Measurements from ENCODE around the gene GPAT3.

GRCh38 chr4:83527671-83528070, 8.2 kb upstream of the GPAT3 start:
- TF ChIP-seq POLR2A (IDR thresholded peaks at IDR 0.05; ENCODE audit: extremely low read depth, insufficient read length) (no peak), MYC (IDR thresholded peaks at IDR 0.05; ENCODE audit: low read depth, low read length) (no peak), MAX (IDR thresholded peaks at IDR 0.05; ENCODE audit: low read depth, low read length) (no peak)
- TF ChIP-seq, protein P1, sequence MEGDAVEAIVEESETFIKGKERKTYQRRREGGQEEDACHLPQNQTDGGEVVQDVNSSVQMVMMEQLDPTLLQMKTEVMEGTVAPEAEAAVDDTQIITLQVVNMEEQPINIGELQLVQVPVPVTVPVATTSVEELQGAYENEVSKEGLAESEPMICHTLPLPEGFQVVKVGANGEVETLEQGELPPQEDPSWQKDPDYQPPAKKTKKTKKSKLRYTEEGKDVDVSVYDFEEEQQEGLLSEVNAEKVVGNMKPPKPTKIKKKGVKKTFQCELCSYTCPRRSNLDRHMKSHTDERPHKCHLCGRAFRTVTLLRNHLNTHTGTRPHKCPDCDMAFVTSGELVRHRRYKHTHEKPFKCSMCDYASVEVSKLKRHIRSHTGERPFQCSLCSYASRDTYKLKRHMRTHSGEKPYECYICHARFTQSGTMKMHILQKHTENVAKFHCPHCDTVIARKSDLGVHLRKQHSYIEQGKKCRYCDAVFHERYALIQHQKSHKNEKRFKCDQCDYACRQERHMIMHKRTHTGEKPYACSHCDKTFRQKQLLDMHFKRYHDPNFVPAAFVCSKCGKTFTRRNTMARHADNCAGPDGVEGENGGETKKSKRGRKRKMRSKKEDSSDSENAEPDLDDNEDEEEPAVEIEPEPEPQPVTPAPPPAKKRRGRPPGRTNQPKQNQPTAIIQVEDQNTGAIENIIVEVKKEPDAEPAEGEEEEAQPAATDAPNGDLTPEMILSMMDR (IDR thresholded peaks at IDR 0.05; ENCODE audit: low read depth, low read length), result no peak

Measured in NB4 (cell line).